Measurements from ENCODE around the gene OR2T34.
"Not testable (repeated sequence)": the region's sequence is repeated elsewhere in the genome, so short reads cannot be mapped to it uniquely, and the experiment has no call there.

The OR2T34 gene

GRCh38 chr1:248562672-248563071, 11.9 kb downstream of the OR2T34 start, which contains the start of gene OR2T29:
Gene OR2T29, minus strand, starts transcription at chr1:248562772. Its CDS starts 3,281 bp downstream, at chr1:248559491.
- DNase-seq (ENCODE audit: low read depth), result not testable (repeated sequence)

GRCh38 chr1:248551027-248551426, 23.5 kb downstream of the OR2T34 start:
- not testable (repeated sequence) for DNase-seq (ENCODE audit: low read depth)

GRCh38 chr1:248547383-248547782, 27.2 kb downstream of the OR2T34 start:
- not testable (repeated sequence) for DNase-seq (ENCODE audit: low read depth)

GRCh38 chr1:248537449-248537848, 37.1 kb downstream of the OR2T34 start:
- DNase-seq (ENCODE audit: low read depth), result not testable (repeated sequence)

All from HS-27A (cell line).